GM18868 (cell line): Measurements from ENCODE around the gene SHROOM3.

Source experiments
- ATAC-seq: cut with Tn5 transposase; IDR thresholded peaks from one replicate; pipeline ENCODE4 v1.9.1; 2021; ENCODE audit warnings: mild to moderate bottlenecking, moderate library complexity; ENCODE audit not compliant: unreplicated experiment

SHROOM3 gene

GRCh38 chr4:76654084-76654483 lies 219.1 kb downstream of the SHROOM3 start:
- no peak for ATAC-seq

DNA sequence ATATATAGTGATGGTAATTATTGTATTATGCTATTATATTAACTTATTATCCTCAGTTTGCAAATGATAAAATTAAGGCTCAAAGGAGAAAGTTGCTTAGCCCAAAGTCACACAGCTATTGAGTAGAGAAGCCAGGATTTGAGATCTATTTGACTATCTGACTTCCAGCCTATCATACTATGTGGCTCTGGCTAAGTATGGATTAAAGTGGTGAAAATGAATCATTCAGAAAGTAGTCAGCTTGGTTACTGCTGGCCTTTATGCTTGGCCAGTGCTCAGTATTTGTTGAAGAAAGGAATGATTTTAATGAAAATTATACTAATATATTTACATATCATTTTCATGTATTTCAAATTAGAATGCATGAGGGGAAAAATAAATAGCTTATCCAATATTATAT lies 219.8 kb downstream of the SHROOM3 start:
- no peak for ATAC-seq

GRCh38 chr4:76655566-76656479 lies 220.8 kb downstream of the SHROOM3 start:
- ATAC-seq, result no peak

DNA sequence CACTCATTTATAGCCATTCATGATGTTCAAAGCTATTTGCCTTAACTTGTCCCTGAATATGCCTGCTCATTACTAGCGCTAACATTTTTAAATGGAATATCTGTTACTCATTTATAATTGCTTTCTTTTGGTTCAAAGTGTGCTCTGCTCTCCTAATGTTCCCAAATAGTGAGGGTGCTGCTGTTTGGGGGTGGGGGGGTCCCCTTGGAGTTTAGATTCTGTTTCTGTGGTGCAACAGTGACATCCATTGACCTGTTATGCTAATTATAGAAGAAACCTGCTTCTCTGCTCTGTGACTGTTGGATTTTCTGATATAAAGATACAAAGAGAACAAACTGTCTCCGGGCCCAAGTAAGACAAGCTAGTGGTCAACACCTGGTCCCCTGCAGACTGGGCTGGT lies 222.4 kb downstream of the SHROOM3 start:
- ATAC-seq, result no peak

- no peak for ATAC-seq
Observed at GRCh38 chr4:76658231-76659102, 223.4 kb downstream of the SHROOM3 start.

GRCh38 chr4:76659103-76659490 lies 224.1 kb downstream of the SHROOM3 start:
- ATAC-seq, result no peak

DNA sequence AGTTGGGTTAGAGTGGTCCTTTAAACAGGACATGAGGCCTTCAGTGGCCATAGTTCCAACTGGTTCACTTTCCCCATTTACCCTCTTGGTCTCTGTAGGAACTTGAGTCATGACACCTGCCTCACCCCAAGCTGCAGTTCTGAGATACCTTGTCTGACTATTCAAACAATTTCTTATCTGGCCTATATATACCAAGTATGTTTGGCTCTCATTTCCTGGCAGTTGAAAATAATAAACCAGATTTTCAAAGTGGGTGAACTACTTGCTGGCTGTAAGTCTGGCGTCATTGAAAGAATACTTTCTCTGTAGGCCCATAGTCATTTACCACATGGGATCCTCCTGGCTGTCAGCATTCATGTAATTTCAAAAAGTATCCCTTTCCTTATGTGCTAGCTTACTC lies 228.8 kb downstream of the SHROOM3 start:
- ATAC-seq, result no peak

DNA sequence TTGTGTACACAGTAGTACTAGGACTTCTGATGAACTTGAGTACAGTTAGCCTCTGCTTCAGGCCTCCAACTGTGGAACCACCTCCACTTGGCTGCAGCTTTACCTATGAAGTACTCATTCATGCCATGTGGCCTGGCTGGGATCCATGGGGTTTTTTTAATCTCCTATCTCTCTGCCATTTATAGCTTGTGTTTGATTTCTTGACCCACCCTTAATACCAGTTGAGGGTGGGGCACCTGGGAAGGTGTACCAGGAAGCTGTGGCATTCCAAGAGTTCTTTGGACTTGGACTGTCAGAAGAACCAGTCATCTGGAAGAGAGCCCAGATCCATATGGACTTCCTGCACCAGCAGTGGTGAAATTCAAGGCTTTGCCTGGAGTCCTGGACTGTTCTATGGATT lies 230.1 kb downstream of the SHROOM3 start:
- no peak for ATAC-seq

- no peak for ATAC-seq
Observed at GRCh38 chr4:76665721-76666120, 230.7 kb downstream of the SHROOM3 start.

GRCh38 chr4:76666944-76667532 lies 232.0 kb downstream of the SHROOM3 start:
- no peak for ATAC-seq

- ATAC-seq, result no peak
Observed at GRCh38 chr4:76670631-76671030, 235.6 kb downstream of the SHROOM3 start.

- no peak for ATAC-seq
Observed at GRCh38 chr4:76673362-76673761, 238.3 kb downstream of the SHROOM3 start.

- no peak for ATAC-seq
Observed at GRCh38 chr4:76674983-76675382, 240.0 kb downstream of the SHROOM3 start.

- no peak for ATAC-seq
Observed at GRCh38 chr4:76677571-76678326, 242.7 kb downstream of the SHROOM3 start.

- no peak for ATAC-seq
Observed at GRCh38 chr4:76679691-76680090, 244.7 kb downstream of the SHROOM3 start.

DNA sequence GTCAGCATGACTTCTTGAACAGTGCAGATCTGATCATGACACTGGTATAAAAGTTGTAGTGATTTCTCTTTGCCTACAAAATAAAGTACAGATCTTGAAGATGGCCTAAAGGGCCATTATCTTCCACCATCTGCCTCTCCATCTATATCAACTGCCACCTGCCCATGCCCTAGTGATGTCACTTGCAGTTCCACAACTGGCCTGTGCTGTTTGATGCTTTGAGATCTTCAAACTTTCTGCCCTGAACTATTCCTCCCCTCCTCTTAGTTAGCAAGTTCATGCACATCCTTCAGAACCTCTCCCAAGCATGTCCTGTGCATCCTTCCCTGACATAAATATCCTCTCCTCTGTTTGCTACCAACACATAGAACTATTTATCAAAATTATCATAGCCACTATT lies 245.9 kb downstream of the SHROOM3 start:
- ATAC-seq, result no peak

GRCh38 chr4:76681996-76682395 lies 247.0 kb downstream of the SHROOM3 start:
- ATAC-seq, result no peak

DNA sequence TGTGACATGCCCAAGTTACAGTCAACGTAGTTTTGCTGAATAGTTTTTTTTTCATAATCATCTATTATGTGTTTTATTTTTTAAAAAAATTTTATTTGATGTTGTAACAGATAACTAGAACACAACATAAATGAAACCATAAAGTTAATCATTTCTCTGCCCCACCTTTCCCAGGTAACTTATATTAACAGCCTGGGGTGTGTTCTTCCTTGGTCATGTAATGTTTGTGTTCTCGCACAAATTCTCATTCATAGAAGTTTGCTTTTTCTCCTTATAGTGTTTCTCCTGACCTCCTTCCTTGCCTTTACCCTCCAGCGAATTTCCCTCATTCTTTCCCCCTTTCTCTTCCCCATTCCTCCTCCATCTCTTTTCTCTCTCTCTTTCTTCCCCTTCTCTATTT lies 248.1 kb downstream of the SHROOM3 start:
- no peak for ATAC-seq

GRCh38 chr4:76687746-76688448 lies 252.9 kb downstream of the SHROOM3 start:
- no peak for ATAC-seq

- ATAC-seq, result peak; percentile 30
Observed at GRCh38 chr4:76688619-76689144, 253.7 kb downstream of the SHROOM3 start.
